ENCODE results near the gene FCN2.
"Not testable (repeated sequence)": the region's sequence is repeated elsewhere in the genome, so short reads cannot be mapped to it uniquely, and the experiment has no call there.

Gene FCN2

DNA sequence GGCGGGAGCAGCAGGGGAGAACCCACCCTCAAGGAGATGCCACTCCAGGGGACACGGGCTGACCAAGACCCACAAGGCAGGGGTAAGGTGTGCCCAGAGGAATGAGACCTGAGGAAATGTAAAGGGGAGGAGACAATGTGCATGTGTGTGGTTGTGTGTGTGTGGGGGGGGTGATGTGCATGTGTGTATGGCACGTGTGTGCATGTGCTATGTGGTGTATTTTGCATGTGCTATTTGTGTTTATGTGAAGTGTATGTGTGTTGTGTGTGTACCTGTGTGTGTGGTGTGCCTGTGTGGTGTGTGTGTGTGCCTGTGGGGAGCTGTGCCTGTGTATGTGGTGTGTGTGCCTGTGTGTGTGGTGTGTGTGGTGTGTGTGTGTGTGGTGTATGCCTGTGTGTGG is 33.5 kb upstream of the FCN2 start:
- DNase-seq (ENCODE audit: low read depth in 1 of 2, low spot score in 1 of 2) = no peak

DNA sequence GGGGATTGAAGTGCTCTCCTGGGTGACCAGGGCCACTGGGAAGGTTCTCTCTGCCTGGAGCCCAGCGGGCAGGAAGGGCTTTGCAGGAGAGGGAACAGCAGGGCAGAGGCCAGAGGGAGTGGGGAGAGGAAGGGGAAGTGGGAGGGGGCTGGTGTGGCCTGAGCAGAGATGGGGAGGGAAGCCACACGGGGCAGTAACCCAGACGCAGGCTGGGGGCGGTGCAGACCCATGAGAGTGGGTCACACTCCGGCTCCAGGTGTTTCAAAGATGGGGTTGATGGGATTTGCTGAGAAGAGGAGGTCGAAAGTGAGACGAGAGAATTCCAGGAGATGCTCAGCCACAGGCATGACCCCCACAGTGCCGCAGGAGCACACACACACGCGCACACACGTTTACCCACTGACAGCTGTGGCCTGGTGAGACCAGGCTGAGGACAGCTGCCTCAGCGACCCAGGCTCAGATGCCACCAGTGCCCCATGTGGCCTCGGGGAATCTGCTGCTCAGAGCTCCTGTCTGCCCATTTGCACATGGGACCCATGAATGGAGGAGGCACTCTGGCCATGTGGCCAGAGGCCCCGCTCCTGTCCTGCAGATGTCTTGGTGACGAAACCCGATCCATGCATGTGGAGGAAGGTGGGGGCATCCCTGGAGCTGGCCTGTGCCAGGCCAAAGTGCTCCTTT is 32.7 kb upstream of the FCN2 start:
- no peak for DNase-seq (ENCODE audit: low read depth in 1 of 2, low spot score in 1 of 2)

DNA sequence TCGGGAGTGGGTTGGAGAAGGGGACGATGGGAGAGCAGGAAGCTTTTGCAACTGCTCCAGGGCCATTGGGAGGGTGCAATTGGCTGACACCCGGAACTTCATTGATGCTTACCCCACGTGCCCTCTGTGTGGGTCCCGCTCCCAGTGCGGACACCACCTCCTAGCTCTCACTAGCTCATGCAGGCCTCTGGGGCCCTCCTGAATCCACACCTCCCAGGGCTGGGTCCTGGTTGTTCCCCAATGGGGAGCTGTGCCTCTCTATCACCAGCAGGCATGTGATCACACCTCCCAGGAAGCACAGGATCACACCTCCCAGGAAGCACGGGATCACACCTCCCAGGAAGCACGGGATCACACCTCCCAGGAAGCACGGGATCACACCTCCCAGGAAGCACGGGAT is 32.1 kb upstream of the FCN2 start:
- DNase-seq (ENCODE audit: low read depth in 1 of 2, low spot score in 1 of 2) = no peak

GRCh38 chr9:134850611-134851010 is 30.0 kb upstream of the FCN2 start:
- DNase-seq (ENCODE audit: low read depth in 1 of 2, low spot score in 1 of 2) = no peak

DNA sequence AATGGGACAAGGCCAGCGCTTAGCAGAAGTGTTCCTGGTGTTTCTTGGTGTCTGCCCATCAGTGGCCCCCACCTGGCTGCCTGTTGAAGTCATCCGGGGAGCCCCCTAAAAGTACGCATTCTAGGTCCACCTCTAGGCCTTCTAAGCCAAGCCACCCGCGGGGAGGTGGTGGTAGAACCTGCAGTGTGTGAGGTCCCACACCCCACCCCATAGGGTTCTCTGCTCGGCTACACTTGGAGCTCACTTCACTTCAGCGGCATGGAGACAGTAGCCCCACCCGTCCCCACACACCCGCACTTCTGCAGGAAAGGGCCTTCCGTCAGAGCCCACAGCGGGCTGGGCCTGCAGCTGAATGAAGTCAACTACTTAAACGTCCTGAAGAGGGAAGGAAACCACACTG is 29.6 kb upstream of the FCN2 start:
- no peak for DNase-seq (ENCODE audit: low read depth in 1 of 2, low spot score in 1 of 2)

DNA sequence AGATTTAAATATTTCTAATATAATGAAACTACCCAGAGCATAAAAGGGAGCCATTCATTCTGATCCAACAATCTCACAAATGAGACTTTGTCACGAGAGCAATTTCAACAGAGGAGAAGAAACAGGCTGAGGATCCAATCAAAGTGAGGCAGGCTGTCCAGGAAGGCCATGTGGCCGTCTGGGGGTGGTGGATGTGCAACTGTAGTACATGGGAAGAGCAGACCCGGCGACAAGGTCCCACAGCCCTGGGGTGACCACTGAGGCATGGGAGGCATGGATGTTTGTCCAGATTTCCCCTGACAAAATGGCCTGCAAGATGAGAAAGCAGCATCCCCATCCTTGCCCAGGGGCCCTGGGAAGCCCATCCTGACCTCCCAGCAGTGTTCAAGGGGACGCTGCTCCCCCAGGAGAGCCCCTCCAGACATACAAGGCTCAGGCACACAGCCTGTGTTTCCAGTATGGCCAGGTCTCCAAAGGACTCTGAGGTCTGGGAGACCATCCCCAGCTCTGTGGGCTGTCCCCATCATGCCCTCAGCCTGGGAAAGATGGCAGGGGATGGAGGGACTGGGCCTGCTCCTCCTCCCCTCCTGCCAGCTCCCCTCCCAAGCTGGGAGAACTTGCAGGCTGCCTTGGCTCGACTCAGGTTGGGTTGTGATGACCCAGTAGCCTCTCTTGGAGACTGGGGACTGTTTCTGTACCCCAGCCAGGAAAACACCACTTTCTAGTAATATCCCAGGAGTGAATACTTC is 27.5 kb upstream of the FCN2 start:
- no peak for DNase-seq (ENCODE audit: low read depth in 1 of 2, low spot score in 1 of 2)

- DNase-seq (ENCODE audit: low read depth in 1 of 2, low spot score in 1 of 2) = no peak
Observed at GRCh38 chr9:134853893-134854292, 26.7 kb upstream of the FCN2 start.

DNA sequence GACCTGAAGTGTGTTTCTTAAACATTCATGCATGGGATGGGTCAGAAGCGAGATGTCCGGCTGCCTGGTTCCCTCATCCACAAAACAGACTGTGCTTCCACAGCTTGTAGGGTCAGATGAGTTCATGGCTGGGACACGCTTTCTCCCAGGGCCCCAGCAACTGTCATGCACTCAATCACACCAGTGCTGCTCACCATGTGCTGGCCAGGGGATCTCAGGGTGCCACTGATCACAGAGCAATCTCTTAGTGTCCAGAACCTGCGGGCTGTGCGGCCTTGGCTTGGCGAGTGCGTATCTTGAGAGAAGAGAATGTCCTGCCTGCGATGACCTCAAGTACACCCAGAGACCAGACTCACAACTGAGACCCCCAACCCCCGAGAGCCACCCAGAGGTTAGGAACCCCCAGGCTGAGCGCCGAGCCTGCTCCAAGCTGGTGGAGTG is 26.0 kb upstream of the FCN2 start:
- no peak for DNase-seq (ENCODE audit: low read depth in 1 of 2, low spot score in 1 of 2)

- DNase-seq (ENCODE audit: low read depth in 1 of 2, low spot score in 1 of 2) = no peak
Observed at GRCh38 chr9:134855231-134855899, 25.2 kb upstream of the FCN2 start.

GRCh38 chr9:134855900-134856377 is 24.7 kb upstream of the FCN2 start:
- no peak for DNase-seq (ENCODE audit: low read depth in 1 of 2, low spot score in 1 of 2)

DNA sequence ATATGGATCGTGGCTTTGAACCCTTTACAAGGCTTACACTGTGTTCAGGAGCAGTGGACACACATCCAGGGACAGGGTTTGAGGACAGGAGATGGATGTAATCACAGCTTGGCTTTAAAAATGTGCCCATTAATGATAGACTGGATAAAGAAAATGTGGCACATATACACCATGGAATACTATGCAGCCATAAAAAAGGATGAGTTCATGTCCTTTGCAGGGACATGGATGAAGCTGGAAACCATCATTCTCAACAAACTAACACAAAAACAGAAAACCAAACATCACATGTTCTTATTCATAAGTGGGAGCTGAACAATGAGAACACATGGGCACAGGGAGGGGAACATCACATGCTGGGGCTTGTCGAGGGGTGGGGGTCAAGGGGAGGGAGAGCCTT is 23.2 kb upstream of the FCN2 start:
- not testable (repeated sequence) for DNase-seq (ENCODE audit: low read depth in 1 of 2, low spot score in 1 of 2)

DNA sequence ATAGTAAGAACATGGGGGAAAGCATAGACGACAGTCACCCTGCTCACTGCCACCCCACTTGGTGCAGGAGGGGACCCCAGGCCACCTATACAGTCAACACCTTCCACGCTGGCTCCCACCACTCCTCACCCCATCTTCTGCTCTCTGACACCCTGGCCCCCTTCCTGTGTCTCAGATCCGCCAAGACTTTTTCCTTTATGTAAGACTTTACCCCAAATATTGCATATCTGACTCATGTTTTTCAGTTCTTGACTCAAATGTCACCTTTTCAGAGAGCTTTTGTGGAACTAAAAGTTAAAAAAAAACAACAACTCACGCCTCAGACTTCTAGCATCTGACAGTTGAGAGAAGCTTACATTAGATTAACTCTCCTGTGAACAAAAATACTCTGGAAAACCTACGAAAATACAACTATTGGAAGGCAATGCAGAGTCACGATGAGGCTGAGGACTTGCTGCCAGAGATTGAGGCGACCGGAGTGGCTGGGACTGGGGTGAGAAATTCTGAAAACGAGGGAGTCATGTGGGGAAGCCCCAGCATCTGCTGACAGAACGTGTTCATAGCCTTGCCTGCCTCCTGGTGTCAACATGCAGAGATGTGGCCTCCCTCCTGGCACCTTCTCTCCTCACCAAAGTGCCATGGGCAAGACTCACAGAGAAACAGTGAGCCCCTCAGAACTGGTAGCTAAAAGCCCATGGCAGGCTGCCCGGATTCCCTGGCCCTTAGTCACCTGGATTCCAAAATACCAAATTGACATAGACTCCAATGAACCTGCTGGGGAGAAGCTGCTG is 22.4 kb upstream of the FCN2 start:
- no peak for DNase-seq (ENCODE audit: low read depth in 1 of 2, low spot score in 1 of 2)

DNA sequence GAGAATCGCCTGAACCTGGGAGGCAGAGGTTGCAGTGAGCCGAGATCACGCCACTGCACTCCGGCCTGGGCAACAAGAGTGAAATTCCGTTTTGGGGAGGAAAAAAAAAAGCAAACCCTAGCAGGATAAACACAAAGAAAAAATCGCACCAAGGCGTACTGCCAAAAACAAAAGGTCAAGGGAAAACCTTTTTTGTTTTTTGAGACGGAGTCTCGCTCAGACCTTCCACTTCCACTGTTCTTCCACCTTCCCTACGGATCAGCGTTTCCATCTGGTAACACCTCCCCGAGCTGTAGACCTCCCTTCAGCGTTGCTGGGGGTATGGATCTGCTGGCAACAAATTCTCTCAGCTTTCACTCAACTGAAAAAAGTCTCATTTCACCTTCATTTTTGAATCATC is 20.1 kb upstream of the FCN2 start:
- no peak for DNase-seq (ENCODE audit: low read depth in 1 of 2, low spot score in 1 of 2)

DNA sequence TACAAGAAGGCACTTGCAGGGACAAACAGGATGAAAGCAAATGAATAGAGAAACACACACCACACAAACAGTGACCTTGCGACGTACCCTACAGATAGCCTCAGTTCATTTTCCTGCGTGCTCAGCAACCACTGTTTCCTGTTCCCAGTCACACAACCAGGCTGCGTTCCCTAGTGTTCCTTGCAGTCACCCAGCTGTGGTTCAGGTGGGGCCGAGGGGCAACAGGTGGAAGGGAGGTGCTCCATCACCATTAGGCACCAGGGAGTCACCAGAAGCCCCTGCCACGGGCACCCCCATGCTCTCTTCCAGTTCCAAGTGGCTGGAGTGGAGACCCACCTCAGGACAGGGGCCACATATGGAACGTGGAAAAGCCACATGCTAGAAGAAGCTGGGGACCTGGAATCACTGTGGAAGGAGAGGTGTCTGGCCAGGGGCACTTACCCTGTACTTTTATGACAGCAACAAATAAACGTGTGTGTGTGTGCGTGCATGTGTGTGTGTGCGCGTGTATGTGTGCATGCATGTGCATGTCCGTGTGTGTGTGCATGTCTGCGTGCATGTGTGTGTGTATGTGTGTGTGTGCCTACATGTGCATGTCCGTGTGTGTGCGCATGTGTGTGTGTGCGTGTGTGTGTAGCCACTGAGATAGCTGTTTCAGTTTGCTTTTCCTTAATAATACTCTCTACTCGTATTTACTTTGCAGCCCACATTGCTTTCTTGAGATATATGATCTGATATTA is 18.8 kb upstream of the FCN2 start:
- DNase-seq (ENCODE audit: low read depth in 1 of 2, low spot score in 1 of 2) = no peak

GRCh38 chr9:134863306-134863902 is 17.2 kb upstream of the FCN2 start:
- DNase-seq (ENCODE audit: low read depth in 1 of 2, low spot score in 1 of 2) = no peak

DNA sequence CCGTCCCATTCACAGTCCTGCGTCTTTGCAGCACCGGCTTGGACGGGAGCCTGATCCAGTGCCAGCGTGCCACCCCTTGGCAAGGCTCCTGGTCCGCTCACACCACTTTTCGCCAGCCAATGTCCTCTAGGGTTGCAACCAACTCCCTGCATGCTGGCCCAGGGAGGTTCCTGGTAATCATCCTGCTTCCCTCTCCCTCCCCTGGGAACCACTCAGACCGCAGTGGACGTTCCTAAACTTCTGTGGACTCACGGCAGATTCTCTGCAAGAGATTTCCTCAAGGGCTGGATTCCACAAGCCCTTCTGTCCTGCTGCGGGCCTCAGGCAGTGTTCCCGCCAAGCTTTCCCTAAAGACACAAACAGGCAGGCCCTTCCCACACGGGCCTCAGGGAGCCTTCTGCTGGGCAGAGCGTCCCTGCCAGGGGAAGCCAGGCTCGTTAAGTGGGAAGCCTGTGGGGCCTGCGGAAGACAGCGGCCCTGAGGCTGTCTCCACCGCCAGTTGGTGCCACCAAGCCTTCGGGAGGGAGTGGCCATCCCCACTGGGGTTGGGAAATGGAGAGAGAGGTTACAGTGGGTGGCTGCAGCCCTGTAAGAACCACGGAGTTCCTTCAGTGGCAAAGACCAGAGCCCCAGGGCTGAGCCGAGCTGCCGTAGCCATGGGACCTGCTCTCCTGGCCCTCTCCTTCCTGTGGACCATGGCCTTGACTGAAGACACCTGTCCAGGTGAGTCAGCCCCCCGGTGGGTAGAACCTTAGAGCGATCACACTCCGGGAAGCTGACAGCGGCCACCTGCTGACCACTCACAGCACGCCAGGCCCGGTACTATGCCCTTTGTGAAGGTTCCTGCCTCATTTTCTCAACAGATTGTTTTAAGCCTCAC is 16.4 kb upstream of the FCN2 start:
- DNase-seq (ENCODE audit: low read depth in 1 of 2, low spot score in 1 of 2) = no peak

GRCh38 chr9:134864821-134865190 is 15.8 kb upstream of the FCN2 start:
- no peak for DNase-seq (ENCODE audit: low read depth in 1 of 2, low spot score in 1 of 2)

- no peak for DNase-seq (ENCODE audit: low read depth in 1 of 2, low spot score in 1 of 2)
Observed at GRCh38 chr9:134867917-134868750, 12.5 kb upstream of the FCN2 start.

Measured in activated T-helper 1 cell treated with anti-CD3 and anti-CD28 coated beads, Interleukin-2, amount 50 U/mL, for 16 hours (primary cell).